WTC11 (cell line): ENCODE measurements around the gene PLEKHG7. TPM values are rescaled to one million over a fixed set of nuclear protein-coding genes. Genes with fewer than 3 reads are reported as not detected.

ENCODE experiments used
- ATAC-seq: fragments of 200-7000 bp; cut with Tn5 transposase; 2 replicates; pipeline ENCODE4 v1.10.0; 2021; ENCODE audit warnings: mild to moderate bottlenecking, moderate library complexity
- CTCF ChIA-PET: fragments of 300-600 bp; sonication (Branson Sonifier 250); formaldehyde crosslinking; loops from one replicate; lab custom pipeline; 2021; ENCODE audit warnings: antibody characterized with exemption; lab: Charles Lee
- POLR2A ChIA-PET: fragments of 350-600 bp; sonication (Branson Sonifier 250); formaldehyde crosslinking; loops from one replicate; lab custom pipeline; 2021; ENCODE audit warnings: antibody characterized with exemption; lab: Charles Lee
- DNase-seq: peaks from one replicate; pipeline ENCODE4 v3.0.0; 2021; ENCODE audit warnings: low spot score
- H3K27ac Mint-ChIP-seq: 2 replicates; pipeline ENCODE4 v1.8.0; 2021; ENCODE audit warnings: mixed read lengths
- H3K27me3 Mint-ChIP-seq: 2 replicates; pipeline ENCODE4 v1.8.0; 2021; ENCODE audit warnings: low read depth, mild to moderate bottlenecking, moderate library complexity, mixed read lengths
- H3K36me3 Mint-ChIP-seq: 2 replicates; pipeline ENCODE4 v1.8.0; 2021; ENCODE audit warnings: mixed read lengths
- H3K4me1 Mint-ChIP-seq: 2 replicates; pipeline ENCODE4 v1.8.0; 2022; ENCODE audit warnings: mixed read lengths
- H3K4me3 Mint-ChIP-seq: 2 replicates; pipeline ENCODE4 v1.8.0; 2021; ENCODE audit warnings: mild to moderate bottlenecking, moderate library complexity, mixed read lengths
- H3K9me3 Mint-ChIP-seq: 2 replicates; pipeline ENCODE4 v1.8.0; 2021; ENCODE audit warnings: mixed read lengths
- CBFB ChIP-seq: sonication (generic); formaldehyde crosslinking; IDR thresholded peaks from 2 replicates; pipeline ENCODE4 v1.8.1; 2022; ENCODE audit warnings: mild to moderate bottlenecking, low read depth, missing genetic modification reagents
- ELF4 ChIP-seq: sonication (generic); formaldehyde crosslinking; IDR thresholded peaks from 2 replicates; pipeline ENCODE4 v1.8.1; 2022; ENCODE audit warnings: low read depth, mild to moderate bottlenecking, moderate library complexity, missing genetic modification reagents
- ESRRA ChIP-seq: sonication (generic); formaldehyde crosslinking; IDR thresholded peaks from 2 replicates; pipeline ENCODE4 v1.8.1; 2022; ENCODE audit warnings: mild to moderate bottlenecking, missing genetic modification reagents, borderline replicate concordance
- FOXJ3 ChIP-seq: sonication (generic); formaldehyde crosslinking; IDR thresholded peaks from 2 replicates; pipeline ENCODE4 v1.9.0; 2021; ENCODE audit warnings: missing genetic modification reagents, mild to moderate bottlenecking, borderline replicate concordance
- JUN ChIP-seq: sonication (generic); formaldehyde crosslinking; IDR thresholded peaks from 2 replicates; pipeline ENCODE4 v1.8.0; 2023; ENCODE audit warnings: mild to moderate bottlenecking, missing genetic modification reagents
- NFATC4 ChIP-seq: fragments of 250-450 bp; sonication (Bioruptor Pico); IDR thresholded peaks from 2 replicates; pipeline ENCODE4 v1.9.0; 2021; ENCODE audit warnings: mild to moderate bottlenecking
- NFE2L1 ChIP-seq: sonication (generic); formaldehyde crosslinking; IDR thresholded peaks from 2 replicates; pipeline ENCODE4 v1.8.1; 2023; ENCODE audit warnings: missing genetic modification reagents
- PRRX2 ChIP-seq: fragments of 250-450 bp; sonication (Bioruptor Pico); IDR thresholded peaks from 2 replicates; pipeline ENCODE4 v1.8.0; 2021; ENCODE audit warnings: mild to moderate bottlenecking
- SMAD4 ChIP-seq: sonication (generic); formaldehyde crosslinking; IDR thresholded peaks from 2 replicates; pipeline ENCODE4 v1.8.0; 2022; ENCODE audit warnings: mild to moderate bottlenecking, missing genetic modification reagents
- SOX15 ChIP-seq: fragments of 250-450 bp; sonication (Bioruptor Pico); IDR thresholded peaks from 2 replicates; pipeline ENCODE4 v1.9.0; 2021; ENCODE audit warnings: mild to moderate bottlenecking
- TCF7 ChIP-seq: sonication (generic); formaldehyde crosslinking; IDR thresholded peaks from 2 replicates; pipeline ENCODE4 v1.8.0; 2022; ENCODE audit warnings: mild to moderate bottlenecking, low read depth, missing genetic modification reagents, moderate library complexity
- TP53 ChIP-seq: sonication (generic); formaldehyde crosslinking; IDR thresholded peaks from 2 replicates; pipeline ENCODE4 v1.8.1; 2023; ENCODE audit warnings: mild to moderate bottlenecking, missing genetic modification reagents
- ZBTB21 ChIP-seq: sonication (generic); formaldehyde crosslinking; IDR thresholded peaks from 2 replicates; pipeline ENCODE4 v1.8.1; 2023; ENCODE audit warnings: mild to moderate bottlenecking, missing genetic modification reagents, borderline replicate concordance
- ZNF121 ChIP-seq: sonication (generic); formaldehyde crosslinking; IDR thresholded peaks from 2 replicates; pipeline ENCODE4 v1.8.0; 2023; ENCODE audit warnings: missing genetic modification reagents
- total RNA-seq: library from RNA; stranded (reverse); gene quantifications from 3 replicates; pipeline ENCODE4 v1.2.3, GENCODE V29; 2021
- TF ChIP-seq, protein P1 (sequence below): sonication (generic); formaldehyde crosslinking; IDR thresholded peaks from 2 replicates; pipeline ENCODE4 v1.8.0; 2023; ENCODE audit warnings: missing genetic modification reagents
- TF ChIP-seq, protein P2 (sequence below): sonication (generic); formaldehyde crosslinking; IDR thresholded peaks from 2 replicates; pipeline ENCODE4 v1.8.1; 2022; ENCODE audit warnings: low read depth, missing genetic modification reagents, borderline replicate concordance
- TF ChIP-seq, protein P3 (sequence below): fragments of 250-450 bp; sonication (Bioruptor Pico); conservative IDR thresholded peaks from 2 replicates; pipeline ENCODE4 v1.9.0; 2021; ENCODE audit warnings: mild to moderate bottlenecking
- TF ChIP-seq, protein P4 (sequence below): sonication (generic); formaldehyde crosslinking; IDR thresholded peaks from 2 replicates; pipeline ENCODE4 v1.8.1; 2023; ENCODE audit warnings: mild to moderate bottlenecking, missing genetic modification reagents
- TF ChIP-seq, protein P5 (sequence below): sonication (generic); formaldehyde crosslinking; IDR thresholded peaks from 2 replicates; pipeline ENCODE4 v1.8.1; 2022; ENCODE audit warnings: missing genetic modification reagents, borderline replicate concordance
- TF ChIP-seq, protein P6 (sequence below): sonication (generic); formaldehyde crosslinking; IDR thresholded peaks from 2 replicates; pipeline ENCODE4 v1.8.0; 2022; ENCODE audit warnings: mild to moderate bottlenecking, missing genetic modification reagents
- TF ChIP-seq, protein P7 (sequence below): sonication (generic); formaldehyde crosslinking; IDR thresholded peaks from 2 replicates; pipeline ENCODE4 v1.8.1; 2023; ENCODE audit warnings: mild to moderate bottlenecking, missing genetic modification reagents
- TF ChIP-seq, protein P8 (sequence below): sonication (generic); formaldehyde crosslinking; IDR thresholded peaks from 2 replicates; pipeline ENCODE4 v1.8.1; 2023; ENCODE audit warnings: mild to moderate bottlenecking, moderate library complexity, missing genetic modification reagents

Gene PLEKHG7
- total RNA-seq, 1 experiment from 2014 or later, result not detected

DNA sequence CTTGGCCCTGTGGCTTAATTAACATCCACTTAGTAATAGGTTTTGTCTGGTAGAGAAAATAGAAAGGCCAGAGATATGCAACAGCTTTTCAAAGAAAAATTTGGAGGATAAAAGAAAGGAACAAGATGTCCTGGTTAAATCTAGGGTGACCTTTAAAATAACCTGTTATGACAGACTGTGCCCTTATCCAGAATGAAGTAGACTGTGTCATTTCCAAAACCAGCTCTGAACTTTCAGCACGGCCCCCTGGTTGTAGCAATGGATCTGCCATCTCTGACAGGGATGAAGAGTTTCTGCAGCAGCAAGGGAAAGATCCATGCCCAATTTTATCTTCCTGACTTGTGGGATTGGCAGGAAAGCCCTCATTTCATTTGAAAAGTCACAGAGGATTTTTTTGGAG lies 5.1 kb downstream of the PLEKHG7 start (continued):
- TF ChIP-seq, protein P1, sequence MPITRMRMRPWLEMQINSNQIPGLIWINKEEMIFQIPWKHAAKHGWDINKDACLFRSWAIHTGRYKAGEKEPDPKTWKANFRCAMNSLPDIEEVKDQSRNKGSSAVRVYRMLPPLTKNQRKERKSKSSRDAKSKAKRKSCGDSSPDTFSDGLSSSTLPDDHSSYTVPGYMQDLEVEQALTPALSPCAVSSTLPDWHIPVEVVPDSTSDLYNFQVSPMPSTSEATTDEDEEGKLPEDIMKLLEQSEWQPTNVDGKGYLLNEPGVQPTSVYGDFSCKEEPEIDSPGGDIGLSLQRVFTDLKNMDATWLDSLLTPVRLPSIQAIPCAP (CRISPR knock-in tag), result no peak
- TF ChIP-seq FOXJ3 (CRISPR knock-in tag) (no peak), PRRX2 (CRISPR knock-in tag) (no peak), ELF4 (CRISPR knock-in tag) (no peak), SOX15 (CRISPR knock-in tag) (no peak), NFE2L1 (CRISPR knock-in tag) (no peak), TCF7 (CRISPR knock-in tag) (no peak)
- TF ChIP-seq, protein P2, sequence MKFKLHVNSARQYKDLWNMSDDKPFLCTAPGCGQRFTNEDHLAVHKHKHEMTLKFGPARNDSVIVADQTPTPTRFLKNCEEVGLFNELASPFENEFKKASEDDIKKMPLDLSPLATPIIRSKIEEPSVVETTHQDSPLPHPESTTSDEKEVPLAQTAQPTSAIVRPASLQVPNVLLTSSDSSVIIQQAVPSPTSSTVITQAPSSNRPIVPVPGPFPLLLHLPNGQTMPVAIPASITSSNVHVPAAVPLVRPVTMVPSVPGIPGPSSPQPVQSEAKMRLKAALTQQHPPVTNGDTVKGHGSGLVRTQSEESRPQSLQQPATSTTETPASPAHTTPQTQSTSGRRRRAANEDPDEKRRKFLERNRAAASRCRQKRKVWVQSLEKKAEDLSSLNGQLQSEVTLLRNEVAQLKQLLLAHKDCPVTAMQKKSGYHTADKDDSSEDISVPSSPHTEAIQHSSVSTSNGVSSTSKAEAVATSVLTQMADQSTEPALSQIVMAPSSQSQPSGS (CRISPR knock-in tag), result no peak
- TF ChIP-seq, protein P3, sequence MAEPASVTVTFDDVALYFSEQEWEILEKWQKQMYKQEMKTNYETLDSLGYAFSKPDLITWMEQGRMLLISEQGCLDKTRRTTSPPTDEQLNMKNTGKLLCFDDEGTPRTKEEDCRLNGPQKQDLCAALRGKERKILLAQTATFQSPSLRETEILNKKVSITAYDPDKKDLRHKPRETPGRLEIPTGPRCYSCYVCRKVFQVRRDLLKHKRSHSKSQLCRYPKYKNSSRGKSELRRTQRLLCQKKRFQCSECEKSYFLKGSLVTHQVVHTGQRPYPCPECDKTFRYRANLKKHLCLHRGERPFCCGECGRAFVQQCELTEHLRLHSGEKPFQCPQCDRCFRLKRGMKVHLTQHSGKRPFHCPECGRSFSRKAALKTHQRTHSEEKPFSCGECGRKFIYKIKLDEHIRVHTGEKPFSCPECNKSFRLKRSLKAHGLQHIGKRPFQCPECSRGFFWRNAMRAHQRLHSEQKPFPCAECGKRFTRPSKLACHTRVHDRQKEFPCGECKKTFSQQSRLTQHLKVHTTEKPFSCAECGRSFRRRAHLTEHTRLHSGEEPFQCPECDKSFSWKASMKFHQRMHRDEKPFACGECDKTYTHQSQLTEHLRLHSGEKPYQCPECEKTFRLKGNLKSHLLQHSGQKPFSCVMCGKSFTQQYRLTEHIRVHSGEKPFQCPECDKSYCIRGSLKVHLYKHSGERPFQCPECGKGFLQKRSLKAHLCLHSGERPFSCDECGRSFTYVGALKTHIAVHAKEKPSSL (CRISPR knock-in tag), result no peak
- TF ChIP-seq, protein P4, sequence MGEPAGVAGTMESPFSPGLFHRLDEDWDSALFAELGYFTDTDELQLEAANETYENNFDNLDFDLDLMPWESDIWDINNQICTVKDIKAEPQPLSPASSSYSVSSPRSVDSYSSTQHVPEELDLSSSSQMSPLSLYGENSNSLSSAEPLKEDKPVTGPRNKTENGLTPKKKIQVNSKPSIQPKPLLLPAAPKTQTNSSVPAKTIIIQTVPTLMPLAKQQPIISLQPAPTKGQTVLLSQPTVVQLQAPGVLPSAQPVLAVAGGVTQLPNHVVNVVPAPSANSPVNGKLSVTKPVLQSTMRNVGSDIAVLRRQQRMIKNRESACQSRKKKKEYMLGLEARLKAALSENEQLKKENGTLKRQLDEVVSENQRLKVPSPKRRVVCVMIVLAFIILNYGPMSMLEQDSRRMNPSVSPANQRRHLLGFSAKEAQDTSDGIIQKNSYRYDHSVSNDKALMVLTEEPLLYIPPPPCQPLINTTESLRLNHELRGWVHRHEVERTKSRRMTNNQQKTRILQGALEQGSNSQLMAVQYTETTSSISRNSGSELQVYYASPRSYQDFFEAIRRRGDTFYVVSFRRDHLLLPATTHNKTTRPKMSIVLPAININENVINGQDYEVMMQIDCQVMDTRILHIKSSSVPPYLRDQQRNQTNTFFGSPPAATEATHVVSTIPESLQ (CRISPR knock-in tag), result no peak

DNA sequence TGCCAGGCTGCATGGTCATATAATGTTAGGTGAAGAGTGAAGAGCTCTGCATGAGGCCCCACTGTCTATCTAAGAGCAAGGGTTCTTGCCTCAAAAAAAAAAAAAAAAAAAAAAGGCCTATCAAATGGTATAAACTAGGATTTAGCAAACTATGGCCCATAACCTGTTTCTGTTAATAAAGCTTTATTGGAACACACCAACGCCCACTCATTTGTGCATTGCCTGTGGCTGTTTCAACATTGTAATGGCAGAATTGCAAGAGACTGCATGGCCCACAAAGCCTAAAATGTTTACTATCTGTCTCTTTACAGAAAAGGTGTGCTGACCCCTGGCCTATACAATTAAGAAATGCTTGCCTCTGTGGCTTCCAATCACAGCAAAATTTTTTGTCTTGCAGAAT lies 12.8 kb downstream of the PLEKHG7 start:
- Mint-ChIP-seq H3K27ac (no peak overlapping the region), H3K9me3 (peaks cover 13% of the 10 kb centered on the region), H3K27me3 (no peaks in the 10 kb centered on the region), H3K4me1 (peaks cover 16% of the 10 kb centered on the region), H3K36me3 (peaks cover 3% of the 10 kb centered on the region; the same call in 1 of the 2 replicates), H3K4me3 (no peak overlapping the region)
- ChIA-PET CTCF (interaction anchor here (0.6 kb wide), 2 partner anchors 286 to 554 kb away, joined by 6 to 7 read pairs; no protein-coding TSS in a partner anchor), POLR2A (no interaction called here)
- no peak for ATAC-seq
- DNase-seq, result no peak
- TF ChIP-seq, protein P5, sequence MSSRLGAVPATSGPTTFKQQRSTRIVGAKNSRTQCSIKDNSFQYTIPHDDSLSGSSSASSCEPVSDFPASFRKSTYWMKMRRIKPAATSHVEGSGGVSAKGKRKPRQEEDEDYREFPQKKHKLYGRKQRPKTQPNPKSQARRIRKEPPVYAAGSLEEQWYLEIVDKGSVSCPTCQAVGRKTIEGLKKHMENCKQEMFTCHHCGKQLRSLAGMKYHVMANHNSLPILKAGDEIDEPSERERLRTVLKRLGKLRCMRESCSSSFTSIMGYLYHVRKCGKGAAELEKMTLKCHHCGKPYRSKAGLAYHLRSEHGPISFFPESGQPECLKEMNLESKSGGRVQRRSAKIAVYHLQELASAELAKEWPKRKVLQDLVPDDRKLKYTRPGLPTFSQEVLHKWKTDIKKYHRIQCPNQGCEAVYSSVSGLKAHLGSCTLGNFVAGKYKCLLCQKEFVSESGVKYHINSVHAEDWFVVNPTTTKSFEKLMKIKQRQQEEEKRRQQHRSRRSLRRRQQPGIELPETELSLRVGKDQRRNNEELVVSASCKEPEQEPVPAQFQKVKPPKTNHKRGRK (CRISPR knock-in tag), result no peak
- TF ChIP-seq NFE2L1 (CRISPR knock-in tag) (no peak), ESRRA (no peak), TP53 (CRISPR knock-in tag) (no peak), JUN (no peak), ZNF121 (CRISPR knock-in tag) (no peak), CBFB (CRISPR knock-in tag) (no peak), SMAD4 (CRISPR knock-in tag) (no peak), NFATC4 (CRISPR knock-in tag) (no peak), ZBTB21 (CRISPR knock-in tag) (no peak)
- TF ChIP-seq, protein P6, sequence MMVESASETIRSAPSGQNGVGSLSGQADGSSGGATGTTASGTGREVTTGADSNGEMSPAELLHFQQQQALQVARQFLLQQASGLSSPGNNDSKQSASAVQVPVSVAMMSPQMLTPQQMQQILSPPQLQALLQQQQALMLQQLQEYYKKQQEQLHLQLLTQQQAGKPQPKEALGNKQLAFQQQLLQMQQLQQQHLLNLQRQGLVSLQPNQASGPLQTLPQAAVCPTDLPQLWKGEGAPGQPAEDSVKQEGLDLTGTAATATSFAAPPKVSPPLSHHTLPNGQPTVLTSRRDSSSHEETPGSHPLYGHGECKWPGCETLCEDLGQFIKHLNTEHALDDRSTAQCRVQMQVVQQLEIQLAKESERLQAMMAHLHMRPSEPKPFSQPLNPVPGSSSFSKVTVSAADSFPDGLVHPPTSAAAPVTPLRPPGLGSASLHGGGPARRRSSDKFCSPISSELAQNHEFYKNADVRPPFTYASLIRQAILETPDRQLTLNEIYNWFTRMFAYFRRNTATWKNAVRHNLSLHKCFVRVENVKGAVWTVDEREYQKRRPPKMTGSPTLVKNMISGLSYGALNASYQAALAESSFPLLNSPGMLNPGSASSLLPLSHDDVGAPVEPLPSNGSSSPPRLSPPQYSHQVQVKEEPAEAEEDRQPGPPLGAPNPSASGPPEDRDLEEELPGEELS (CRISPR knock-in tag), result no peak
- TF ChIP-seq, protein P7, sequence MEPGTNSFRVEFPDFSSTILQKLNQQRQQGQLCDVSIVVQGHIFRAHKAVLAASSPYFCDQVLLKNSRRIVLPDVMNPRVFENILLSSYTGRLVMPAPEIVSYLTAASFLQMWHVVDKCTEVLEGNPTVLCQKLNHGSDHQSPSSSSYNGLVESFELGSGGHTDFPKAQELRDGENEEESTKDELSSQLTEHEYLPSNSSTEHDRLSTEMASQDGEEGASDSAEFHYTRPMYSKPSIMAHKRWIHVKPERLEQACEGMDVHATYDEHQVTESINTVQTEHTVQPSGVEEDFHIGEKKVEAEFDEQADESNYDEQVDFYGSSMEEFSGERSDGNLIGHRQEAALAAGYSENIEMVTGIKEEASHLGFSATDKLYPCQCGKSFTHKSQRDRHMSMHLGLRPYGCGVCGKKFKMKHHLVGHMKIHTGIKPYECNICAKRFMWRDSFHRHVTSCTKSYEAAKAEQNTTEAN, result no peak
- TF ChIP-seq, protein P8, sequence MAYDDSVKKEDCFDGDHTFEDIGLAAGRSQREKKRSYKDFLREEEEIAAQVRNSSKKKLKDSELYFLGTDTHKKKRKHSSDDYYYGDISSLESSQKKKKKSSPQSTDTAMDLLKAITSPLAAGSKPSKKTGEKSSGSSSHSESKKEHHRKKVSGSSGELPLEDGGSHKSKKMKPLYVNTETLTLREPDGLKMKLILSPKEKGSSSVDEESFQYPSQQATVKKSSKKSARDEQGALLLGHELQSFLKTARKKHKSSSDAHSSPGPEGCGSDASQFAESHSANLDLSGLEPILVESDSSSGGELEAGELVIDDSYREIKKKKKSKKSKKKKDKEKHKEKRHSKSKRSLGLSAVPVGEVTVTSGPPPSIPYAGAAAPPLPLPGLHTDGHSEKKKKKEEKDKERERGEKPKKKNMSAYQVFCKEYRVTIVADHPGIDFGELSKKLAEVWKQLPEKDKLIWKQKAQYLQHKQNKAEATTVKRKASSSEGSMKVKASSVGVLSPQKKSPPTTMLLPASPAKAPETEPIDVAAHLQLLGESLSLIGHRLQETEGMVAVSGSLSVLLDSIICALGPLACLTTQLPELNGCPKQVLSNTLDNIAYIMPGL, result no peak
